CD4-positive, alpha-beta T cell treated with Interleukin-15 for 4 hours (primary cell): ENCODE data around the gene KDM4E.
"Not testable (repeated sequence)": the region's sequence is repeated elsewhere in the genome, so short reads cannot be mapped to it uniquely, and the experiment has no call there.

Experiments
- DNase-seq: peaks from one replicate; pipeline ENCODE4 v3.0.0-alpha.2; 2020; ENCODE audit warnings: low spot score

Gene KDM4E

GRCh38 chr11:95024958-95025357 lies at the start of gene KDM4E:
Gene KDM4E, plus strand, starts transcription at chr11:95025258. Its CDS starts 300 bp downstream, at chr11:95025558.
- no peak for DNase-seq

- no peak for DNase-seq
Observed at GRCh38 chr11:94975599-94975998, 49.5 kb upstream of the KDM4E start.

GRCh38 chr11:94987378-94987777 lies 37.7 kb upstream of the KDM4E start:
- DNase-seq = no peak

GRCh38 chr11:94988748-94989147 lies 36.3 kb upstream of the KDM4E start:
- DNase-seq = no peak

- DNase-seq = no peak
Observed at GRCh38 chr11:94993400-94993943, 31.6 kb upstream of the KDM4E start.

- DNase-seq = no peak
Observed at GRCh38 chr11:94997437-94997836, 27.6 kb upstream of the KDM4E start.

- no peak for DNase-seq
Observed at GRCh38 chr11:94998285-94998684, 26.8 kb upstream of the KDM4E start.

- DNase-seq = no peak
Observed at GRCh38 chr11:95003716-95004115, 21.3 kb upstream of the KDM4E start.

- DNase-seq = no peak
Observed at GRCh38 chr11:95005642-95006041, 19.4 kb upstream of the KDM4E start.

GRCh38 chr11:95011376-95011775 lies 13.7 kb upstream of the KDM4E start:
- no peak for DNase-seq

- no peak for DNase-seq
Observed at GRCh38 chr11:95014184-95014821, 10.8 kb upstream of the KDM4E start.

GRCh38 chr11:95016139-95016538 lies 8.9 kb upstream of the KDM4E start:
- no peak for DNase-seq

GRCh38 chr11:95021468-95021867 lies 3.6 kb upstream of the KDM4E start:
- not testable (repeated sequence) for DNase-seq

GRCh38 chr11:95025594-95025993 lies 536 bp downstream of the KDM4E start:
- not testable (repeated sequence) for DNase-seq

GRCh38 chr11:95028357-95028756 lies 3.3 kb downstream of the KDM4E start:
- DNase-seq = no peak

- DNase-seq = no peak
Observed at GRCh38 chr11:95033051-95033450, 8.0 kb downstream of the KDM4E start.

- DNase-seq = no peak
Observed at GRCh38 chr11:95035316-95035715, 10.3 kb downstream of the KDM4E start.

GRCh38 chr11:95037356-95038035 lies 12.4 kb downstream of the KDM4E start:
- DNase-seq = not testable (repeated sequence)

GRCh38 chr11:95042239-95042638 lies 17.2 kb downstream of the KDM4E start:
- DNase-seq = no peak

GRCh38 chr11:95042906-95043305 lies 17.8 kb downstream of the KDM4E start:
- DNase-seq = no peak

GRCh38 chr11:95044010-95044409 lies 19.0 kb downstream of the KDM4E start:
- DNase-seq = no peak

- DNase-seq = no peak
Observed at GRCh38 chr11:95045812-95046211, 20.8 kb downstream of the KDM4E start.

- not testable (repeated sequence) for DNase-seq
Observed at GRCh38 chr11:95049122-95049521, 24.1 kb downstream of the KDM4E start, which contains the start of gene KDM4F. Gene KDM4F, plus strand, starts transcription at chr11:95049422.
